ENCODE data around the gene F10. TPM values are rescaled to one million over a fixed set of nuclear protein-coding genes. Genes with fewer than 3 reads are reported as not detected.
"Not testable (repeated sequence)": the region's sequence is repeated elsewhere in the genome, so short reads cannot be mapped to it uniquely, and the experiment has no call there.

The F10 gene
- total RNA-seq, 1 experiment from 2014 or later: 0.18 TPM

DNA sequence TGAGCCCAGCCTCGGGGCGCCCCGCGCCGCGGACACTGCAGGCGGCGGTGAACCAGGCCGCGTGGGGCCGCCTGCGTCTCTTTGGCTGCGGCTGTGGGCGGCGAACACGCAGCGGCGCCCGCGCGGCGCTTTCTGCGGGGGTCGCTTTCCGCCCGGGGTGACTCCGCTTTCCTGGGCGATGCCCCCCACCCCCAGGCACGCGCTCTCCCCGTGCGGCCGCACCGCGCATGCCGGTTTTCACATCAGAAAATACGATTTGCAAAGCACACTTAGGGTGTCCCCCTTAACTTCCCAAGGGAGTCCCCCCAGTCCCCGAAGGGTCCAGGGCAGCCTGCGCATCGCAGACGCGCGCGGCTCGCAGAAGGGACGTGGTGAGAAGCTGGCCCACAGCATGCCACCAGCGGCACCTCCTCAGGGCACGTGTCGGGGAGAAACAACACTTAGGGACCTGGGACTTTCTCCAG lies 11.7 kb upstream of the F10 start:
- H3K4me1 ChIP-seq (ENCODE audit: control insufficient read depth, insufficient read depth, low read length): no peaks in the 10 kb centered on the region
- in situ Hi-C loops (cut with HindIII; ENCODE audit: low pct_unique_long_range_greater_than_20kb, low sequenced_read_pairs): no loop called here
- H3K36me3 ChIP-seq (ENCODE audit: control insufficient read depth, insufficient read depth, low read length): no peaks in the 10 kb centered on the region
- intact Hi-C loops (cut with micrococcal nuclease; ENCODE audit: unreplicated experiment): no loop called here
- BruUV-seq (replicated peaks): no TSS peak
- POLR2A ChIA-PET: no interaction called here
- no peak overlapping the region for H3K4me3 ChIP-seq (ENCODE audit: low read depth in 2 of 2, low read length in 2 of 2)
- TF ChIP-seq, protein P1, sequence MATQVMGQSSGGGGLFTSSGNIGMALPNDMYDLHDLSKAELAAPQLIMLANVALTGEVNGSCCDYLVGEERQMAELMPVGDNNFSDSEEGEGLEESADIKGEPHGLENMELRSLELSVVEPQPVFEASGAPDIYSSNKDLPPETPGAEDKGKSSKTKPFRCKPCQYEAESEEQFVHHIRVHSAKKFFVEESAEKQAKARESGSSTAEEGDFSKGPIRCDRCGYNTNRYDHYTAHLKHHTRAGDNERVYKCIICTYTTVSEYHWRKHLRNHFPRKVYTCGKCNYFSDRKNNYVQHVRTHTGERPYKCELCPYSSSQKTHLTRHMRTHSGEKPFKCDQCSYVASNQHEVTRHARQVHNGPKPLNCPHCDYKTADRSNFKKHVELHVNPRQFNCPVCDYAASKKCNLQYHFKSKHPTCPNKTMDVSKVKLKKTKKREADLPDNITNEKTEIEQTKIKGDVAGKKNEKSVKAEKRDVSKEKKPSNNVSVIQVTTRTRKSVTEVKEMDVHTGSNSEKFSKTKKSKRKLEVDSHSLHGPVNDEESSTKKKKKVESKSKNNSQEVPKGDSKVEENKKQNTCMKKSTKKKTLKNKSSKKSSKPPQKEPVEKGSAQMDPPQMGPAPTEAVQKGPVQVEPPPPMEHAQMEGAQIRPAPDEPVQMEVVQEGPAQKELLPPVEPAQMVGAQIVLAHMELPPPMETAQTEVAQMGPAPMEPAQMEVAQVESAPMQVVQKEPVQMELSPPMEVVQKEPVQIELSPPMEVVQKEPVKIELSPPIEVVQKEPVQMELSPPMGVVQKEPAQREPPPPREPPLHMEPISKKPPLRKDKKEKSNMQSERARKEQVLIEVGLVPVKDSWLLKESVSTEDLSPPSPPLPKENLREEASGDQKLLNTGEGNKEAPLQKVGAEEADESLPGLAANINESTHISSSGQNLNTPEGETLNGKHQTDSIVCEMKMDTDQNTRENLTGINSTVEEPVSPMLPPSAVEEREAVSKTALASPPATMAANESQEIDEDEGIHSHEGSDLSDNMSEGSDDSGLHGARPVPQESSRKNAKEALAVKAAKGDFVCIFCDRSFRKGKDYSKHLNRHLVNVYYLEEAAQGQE (IDR thresholded peaks at IDR 0.05; ENCODE audit: insufficient read depth in 1 of 2, low read depth in 2 of 2, low read length in 1 of 2): no peak
- TF ChIP-seq SIN3A (IDR thresholded peaks at IDR 0.05; ENCODE audit: borderline replicate concordance, insufficient read depth, low read depth, low read length) (no peak), TCF7L2 (IDR thresholded peaks at IDR 0.05; ENCODE audit: low read depth, low read length) (no peak), POLR2AphosphoS5 (IDR thresholded peaks at IDR 0.05; ENCODE audit: low read depth, low read length) (no peak)
- TF ChIP-seq, protein P2, sequence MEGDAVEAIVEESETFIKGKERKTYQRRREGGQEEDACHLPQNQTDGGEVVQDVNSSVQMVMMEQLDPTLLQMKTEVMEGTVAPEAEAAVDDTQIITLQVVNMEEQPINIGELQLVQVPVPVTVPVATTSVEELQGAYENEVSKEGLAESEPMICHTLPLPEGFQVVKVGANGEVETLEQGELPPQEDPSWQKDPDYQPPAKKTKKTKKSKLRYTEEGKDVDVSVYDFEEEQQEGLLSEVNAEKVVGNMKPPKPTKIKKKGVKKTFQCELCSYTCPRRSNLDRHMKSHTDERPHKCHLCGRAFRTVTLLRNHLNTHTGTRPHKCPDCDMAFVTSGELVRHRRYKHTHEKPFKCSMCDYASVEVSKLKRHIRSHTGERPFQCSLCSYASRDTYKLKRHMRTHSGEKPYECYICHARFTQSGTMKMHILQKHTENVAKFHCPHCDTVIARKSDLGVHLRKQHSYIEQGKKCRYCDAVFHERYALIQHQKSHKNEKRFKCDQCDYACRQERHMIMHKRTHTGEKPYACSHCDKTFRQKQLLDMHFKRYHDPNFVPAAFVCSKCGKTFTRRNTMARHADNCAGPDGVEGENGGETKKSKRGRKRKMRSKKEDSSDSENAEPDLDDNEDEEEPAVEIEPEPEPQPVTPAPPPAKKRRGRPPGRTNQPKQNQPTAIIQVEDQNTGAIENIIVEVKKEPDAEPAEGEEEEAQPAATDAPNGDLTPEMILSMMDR (IDR thresholded peaks at IDR 0.05): no peak
- no peak for ATAC-seq
- DNase-seq (ENCODE audit: low read depth, low spot score): no peak
- no peaks in the 10 kb centered on the region for H3K9me3 ChIP-seq (ENCODE audit: control insufficient read depth, insufficient read depth, low read depth, low read length)
- CTCF ChIA-PET: no interaction called here
- no peak overlapping the region for H3K27ac ChIP-seq (ENCODE audit: low read length)
- no peaks in the 10 kb centered on the region for H3K27me3 ChIP-seq (ENCODE audit: control insufficient read depth, insufficient read depth, low read length)

DNA sequence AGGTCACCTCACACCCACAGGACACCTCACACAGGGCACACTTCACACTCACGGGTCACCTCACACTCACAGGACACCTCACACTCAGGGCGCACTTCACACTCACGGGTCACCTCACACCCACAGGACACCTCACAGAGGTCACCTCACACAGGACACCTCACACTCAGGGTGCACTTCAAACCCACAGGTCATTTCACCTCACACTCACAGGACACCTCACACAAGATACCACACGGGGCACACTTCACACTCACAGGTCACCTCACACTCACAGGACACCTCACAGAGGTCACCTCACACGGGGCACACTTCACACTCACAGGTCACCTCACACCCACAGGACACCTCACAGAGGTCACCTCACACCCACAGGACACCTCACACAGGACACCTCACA lies 10.8 kb upstream of the F10 start:
- CTCF ChIA-PET; H3K27ac ChIP-seq (ENCODE audit: low read length); POLR2A ChIA-PET; DNase-seq (ENCODE audit: low read depth, low spot score); H3K4me1 ChIP-seq (ENCODE audit: control insufficient read depth, insufficient read depth, low read length); intact Hi-C loops (cut with micrococcal nuclease; ENCODE audit: unreplicated experiment); H3K27me3 ChIP-seq (ENCODE audit: control insufficient read depth, insufficient read depth, low read length); H3K9me3 ChIP-seq (ENCODE audit: control insufficient read depth, insufficient read depth, low read depth, low read length); H3K4me3 ChIP-seq (ENCODE audit: low read depth in 2 of 2, low read length in 2 of 2); in situ Hi-C loops (cut with HindIII; ENCODE audit: low pct_unique_long_range_greater_than_20kb, low sequenced_read_pairs); ATAC-seq; H3K36me3 ChIP-seq (ENCODE audit: control insufficient read depth, insufficient read depth, low read length); BruUV-seq (replicated peaks): not testable (repeated sequence)

DNA sequence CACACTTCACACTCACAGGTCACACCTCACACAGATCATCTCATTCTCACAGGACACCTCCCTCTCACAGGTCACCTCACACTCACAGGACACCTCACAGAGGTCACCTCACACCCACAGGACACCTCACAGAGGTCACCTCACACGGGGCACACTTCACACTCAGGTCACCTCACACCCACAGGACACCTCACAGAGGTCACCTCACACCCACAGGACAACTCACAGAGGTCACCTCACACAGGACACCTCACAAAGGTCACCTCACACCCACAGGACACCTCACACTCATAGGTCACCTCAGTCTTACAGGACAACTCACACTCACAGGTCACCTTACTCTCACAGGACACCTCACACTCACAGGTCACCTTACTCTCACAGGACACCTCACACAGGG lies 10.1 kb upstream of the F10 start:
- H3K4me3 ChIP-seq (ENCODE audit: low read depth in 2 of 2, low read length in 2 of 2); H3K27ac ChIP-seq (ENCODE audit: low read length); H3K36me3 ChIP-seq (ENCODE audit: control insufficient read depth, insufficient read depth, low read length); intact Hi-C loops (cut with micrococcal nuclease; ENCODE audit: unreplicated experiment); BruUV-seq (replicated peaks); DNase-seq (ENCODE audit: low read depth, low spot score); POLR2A ChIA-PET; in situ Hi-C loops (cut with HindIII; ENCODE audit: low pct_unique_long_range_greater_than_20kb, low sequenced_read_pairs); ATAC-seq; H3K27me3 ChIP-seq (ENCODE audit: control insufficient read depth, insufficient read depth, low read length); H3K4me1 ChIP-seq (ENCODE audit: control insufficient read depth, insufficient read depth, low read length); CTCF ChIA-PET; H3K9me3 ChIP-seq (ENCODE audit: control insufficient read depth, insufficient read depth, low read depth, low read length): not testable (repeated sequence)

Data from Panc1 (cell line).